NOMO-1 (cell line): ENCODE measurements around the gene ERP44.
A peak's percentile ranks its signal among the peaks of the same experiment; 100 is the strongest.
"Not testable (repeated sequence)": the region's sequence is repeated elsewhere in the genome, so short reads cannot be mapped to it uniquely, and the experiment has no call there.

Experiments
- DNase-seq, 2 experiments: peaks; one replicate each; lab custom pipeline; 2025; ENCODE audit not compliant: unreplicated experiment in 2 of 2; lab: John Stamatoyannopoulos, UW

Gene ERP44

GRCh38 chr9:100070104-100071041 is 28.4 kb downstream of the ERP44 start:
- DNase-seq: no peak

GRCh38 chr9:100069068-100069467 is 29.7 kb downstream of the ERP44 start:
- not testable (repeated sequence) for DNase-seq

- DNase-seq: not testable (repeated sequence)
Measured at GRCh38 chr9:100067990-100068389, 30.8 kb downstream of the ERP44 start.

GRCh38 chr9:100066539-100066938 is 32.3 kb downstream of the ERP44 start:
- DNase-seq: peak in 1 of 2 experiments; percentile 35

DNA sequence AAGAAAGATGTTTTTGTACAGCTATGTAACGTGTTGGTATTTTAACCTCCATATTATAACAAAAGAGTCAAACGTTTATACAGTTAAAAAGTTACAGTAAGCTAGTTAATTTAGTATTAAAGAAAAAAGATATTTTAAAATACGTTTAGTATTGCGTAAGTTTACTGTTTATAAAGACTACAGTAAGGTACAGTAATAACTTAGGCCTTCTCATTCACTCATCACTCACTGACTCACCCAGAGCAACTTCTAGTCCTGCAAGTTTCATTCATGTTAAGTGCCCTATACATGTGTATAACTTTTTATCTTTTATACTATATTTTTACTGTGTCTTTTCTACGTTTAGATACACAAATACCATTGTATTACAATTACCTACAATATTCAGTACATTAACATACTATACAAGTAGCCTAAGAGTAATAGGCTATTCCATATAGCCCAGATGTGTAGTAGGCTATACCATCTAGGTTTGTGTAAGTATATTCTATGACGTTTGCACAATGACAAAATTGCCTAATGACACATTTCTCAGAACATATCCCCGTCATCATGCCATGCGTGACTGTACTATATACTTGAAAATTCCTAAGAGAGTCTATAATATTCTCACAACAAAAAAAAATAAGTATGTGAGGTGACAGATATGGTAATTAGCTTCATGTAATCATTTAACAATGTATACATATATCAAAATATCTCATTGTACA is 33.8 kb downstream of the ERP44 start:
- no peak for DNase-seq

DNA sequence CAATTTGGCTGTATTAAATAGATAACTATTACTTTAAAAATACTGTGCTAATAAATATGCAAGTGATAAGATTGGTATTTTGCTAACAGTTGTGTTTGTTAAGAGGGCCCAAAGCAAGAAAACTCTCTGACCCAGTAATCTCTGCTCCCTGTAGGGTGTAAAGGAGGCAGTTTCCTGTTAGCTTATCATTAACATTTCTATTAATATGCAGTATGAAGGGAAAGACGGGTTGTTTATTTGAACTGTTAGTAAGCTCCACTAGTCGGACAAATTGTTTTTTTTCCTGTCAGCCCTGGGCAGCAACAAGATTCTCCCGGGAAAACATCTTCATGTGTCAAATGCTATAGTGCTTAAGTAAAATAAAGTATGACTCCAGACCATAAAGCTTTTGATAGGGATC is 35.6 kb downstream of the ERP44 start:
- no peak for DNase-seq

DNA sequence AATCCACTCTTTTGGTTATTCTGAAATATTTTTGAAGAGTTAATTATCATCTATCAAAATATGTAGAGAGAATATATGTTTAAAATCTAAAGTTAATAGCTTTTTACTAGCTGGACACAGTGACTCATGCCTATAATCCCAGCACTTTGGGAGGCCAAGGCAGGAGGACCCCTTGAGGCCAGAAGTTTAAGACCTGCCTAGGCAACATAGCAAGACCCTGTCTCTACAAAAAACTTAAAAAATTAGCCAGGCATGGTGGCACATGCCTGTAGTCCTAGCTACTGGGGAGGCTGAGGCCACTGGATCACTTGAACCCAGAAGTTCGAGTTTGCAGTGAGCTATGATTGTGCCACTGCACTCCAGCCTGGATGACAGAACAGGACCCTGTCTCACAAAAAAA is 36.1 kb downstream of the ERP44 start:
- DNase-seq: not testable (repeated sequence)

DNA sequence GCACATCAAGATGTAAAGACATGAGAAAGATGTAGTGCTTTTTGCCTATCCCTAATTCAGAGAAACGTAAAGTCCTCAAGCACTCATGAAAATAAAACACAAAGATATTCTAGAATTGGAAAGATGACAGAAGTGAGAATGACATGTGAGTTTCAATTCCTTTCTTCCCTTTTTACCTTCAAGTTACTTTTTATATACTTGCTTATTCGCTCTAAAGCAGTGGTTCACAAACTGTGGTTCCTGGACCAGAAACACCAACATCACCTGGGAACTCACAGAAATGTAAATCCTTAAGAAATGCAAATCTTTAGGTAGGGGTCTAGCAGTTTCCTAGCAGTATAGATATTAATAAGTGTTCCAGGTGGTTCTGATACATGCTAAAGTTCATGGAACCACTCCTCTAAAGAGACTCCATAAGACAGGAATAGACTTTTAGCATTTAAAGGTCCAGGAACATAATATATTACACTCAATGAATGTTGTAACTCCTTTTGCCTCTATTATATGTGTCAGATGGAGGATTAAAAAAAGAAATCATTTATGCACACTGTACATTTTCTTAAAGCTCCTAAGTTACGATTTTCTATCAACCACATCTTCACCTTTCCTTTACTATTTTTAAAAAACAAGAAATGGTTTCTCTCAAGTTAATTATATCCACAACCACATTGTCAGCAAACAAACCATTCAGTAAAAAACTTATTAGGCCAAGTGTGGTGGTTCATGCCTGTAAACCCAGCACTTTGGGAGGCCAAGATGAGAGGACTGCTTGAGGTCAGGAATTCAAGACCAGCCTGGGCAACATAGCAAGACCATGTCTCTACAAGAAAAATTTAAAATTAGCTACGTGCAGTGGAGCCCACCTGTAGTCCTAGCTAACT is 39.9 kb downstream of the ERP44 start:
- peak in 1 of 2 experiments; percentile 40 for DNase-seq

- no peak for DNase-seq
Measured at GRCh38 chr9:100057624-100058023, 41.2 kb downstream of the ERP44 start.

- no peak for DNase-seq
Measured at GRCh38 chr9:100056561-100056960, 42.2 kb downstream of the ERP44 start.

GRCh38 chr9:100052375-100052774 is 46.4 kb downstream of the ERP44 start:
- peak in 1 of 2 experiments; percentile 38 for DNase-seq

DNA sequence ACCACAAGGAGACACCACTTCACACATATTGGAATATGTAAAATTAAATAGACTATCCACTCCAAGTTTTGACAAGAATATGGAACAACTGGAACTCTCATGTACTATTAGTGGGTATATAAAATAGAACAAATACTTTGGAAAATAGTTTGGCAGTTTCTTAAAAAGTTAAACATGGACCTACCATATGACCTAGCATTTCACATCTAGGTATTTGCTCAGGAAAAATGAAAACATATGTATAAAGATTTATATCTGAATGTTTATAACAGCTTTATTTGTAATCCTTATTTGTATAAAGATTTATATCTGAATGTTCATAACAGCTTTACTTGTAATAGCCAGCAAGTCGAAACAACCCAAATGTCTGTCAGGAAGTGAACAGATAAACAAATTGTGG is 49.2 kb downstream of the ERP44 start:
- DNase-seq: no peak

- DNase-seq: no peak
Measured at GRCh38 chr9:100038472-100038871, 60.3 kb downstream of the ERP44 start.

GRCh38 chr9:100033877-100034551 is 64.8 kb downstream of the ERP44 start:
- no peak for DNase-seq

GRCh38 chr9:100030548-100030947 is 68.3 kb downstream of the ERP44 start:
- no peak for DNase-seq

DNA sequence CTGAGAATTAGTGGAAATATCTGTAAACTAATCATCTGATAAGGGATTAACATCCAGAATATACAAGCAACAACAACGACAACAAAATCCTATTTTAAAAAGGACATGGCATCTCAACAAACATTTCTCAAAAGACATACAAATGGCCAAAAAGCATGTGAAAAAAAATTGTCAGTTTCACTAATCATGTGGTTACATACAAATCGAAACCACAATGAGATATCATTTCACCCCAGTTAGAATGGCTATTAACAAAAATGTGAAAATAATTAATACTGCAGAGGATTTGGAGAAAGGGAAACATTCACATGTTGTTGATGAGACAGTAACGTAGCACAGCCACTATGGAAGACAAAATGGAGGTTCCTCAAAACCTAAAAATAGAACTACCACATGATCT is 69.5 kb downstream of the ERP44 start:
- DNase-seq: no peak

- peak; percentile 36 to 63 for DNase-seq
Measured at GRCh38 chr9:100028201-100028784, 70.5 kb downstream of the ERP44 start.

DNA sequence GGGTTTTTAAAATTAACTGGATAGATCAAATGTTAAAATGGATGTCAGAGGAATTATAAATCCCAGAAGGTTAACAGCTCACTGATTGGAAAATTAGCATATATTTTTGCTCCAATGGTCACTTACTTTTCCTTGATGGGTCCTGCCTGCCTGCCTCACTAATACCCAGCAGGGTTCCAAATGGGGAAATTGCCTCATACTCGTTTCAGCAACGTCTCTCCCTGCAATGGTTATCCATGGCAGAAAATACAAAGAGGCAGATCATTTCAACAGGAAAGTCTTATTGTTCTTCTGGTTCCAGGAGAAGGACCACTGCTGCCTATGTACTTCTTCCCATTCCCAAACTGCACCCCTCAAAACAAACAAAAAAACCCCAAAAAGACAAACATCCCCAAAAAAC is 71.3 kb downstream of the ERP44 start:
- DNase-seq: no peak

DNA sequence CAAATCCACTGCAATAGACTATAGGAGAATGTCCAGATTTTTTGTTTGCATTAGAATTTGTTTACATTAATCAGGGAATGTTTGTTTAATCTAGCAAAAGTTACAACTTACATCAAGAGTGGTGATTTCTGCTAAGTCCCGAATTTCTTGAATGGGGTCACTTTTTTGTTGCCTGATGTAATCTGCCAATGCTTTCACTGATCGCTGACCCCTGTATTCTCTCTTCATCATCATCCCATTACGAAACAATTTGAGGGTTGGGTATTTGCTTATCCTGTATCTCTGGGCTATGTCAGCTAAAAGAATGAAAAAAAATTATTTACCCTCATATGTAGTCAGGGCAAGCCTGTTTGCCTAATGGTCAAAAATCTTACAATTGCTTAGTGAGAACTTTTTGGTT is 76.9 kb downstream of the ERP44 start:
- DNase-seq: no peak
